HEK293 (cell line): ENCODE measurements around the gene RASSF3.

Experiments used
- CTCF ChIA-PET: fragments of 350-600 bp; formaldehyde crosslinking; extraction: SDS; loops from one replicate; lab custom pipeline; 2021; ENCODE audit warnings: antibody characterized with exemption; lab: Yijun Ruan, JAX
- POLR2A ChIA-PET: fragments of 300-600 bp; formaldehyde crosslinking; extraction: SDS; loops from one replicate; lab custom pipeline; 2020; ENCODE audit warnings: antibody characterized with exemption, inconsistent platforms; lab: Yijun Ruan, JAX
- H3K27ac ChIP-seq: fragments of 200-500 bp; sonication (Bioruptor generic); 2 replicates; pipeline ENCODE4 v1.5.1; 2014; ENCODE audit warnings: low read depth, low read length, control low read depth, inconsistent platforms; ENCODE audit errors: extremely low read depth
- H3K36me3 ChIP-seq, 2 experiments: fragments of 200-500 bp in 1 of 2; sonication (Bioruptor generic) in 1 of 2; 1 replicate in 1 of 2; 2 replicates in 1 of 2; pipeline ENCODE4 v1.5.1; 2014 to 2017; ENCODE audit warnings: inconsistent platforms in 2 of 2, low read length in 2 of 2; ENCODE audit not compliant: control insufficient read depth in 2 of 2, insufficient read depth in 1 of 2
- H3K4me1 ChIP-seq: fragments of 200-500 bp; sonication (Bioruptor generic); 2 replicates; pipeline ENCODE4 v1.5.1; 2014; ENCODE audit warnings: mild to moderate bottlenecking, low read length, inconsistent platforms; ENCODE audit not compliant: control insufficient read depth, insufficient read depth
- H3K4me3 ChIP-seq: 2 replicates; pipeline ENCODE4 v1.5.1; 2011; ENCODE audit warnings: low read depth, mild to moderate bottlenecking, control low read depth, low read length, moderate library complexity
- H3K9me3 ChIP-seq: fragments of 200-500 bp; sonication (Bioruptor generic); 2 replicates; pipeline ENCODE4 v1.5.1; 2014; ENCODE audit warnings: low read depth, low read length, inconsistent platforms; ENCODE audit not compliant: control insufficient read depth, insufficient read depth
- EGR2 ChIP-seq: fragments of 450-650 bp; formaldehyde crosslinking; IDR thresholded peaks from 2 replicates; pipeline ENCODE4 v1.5.1; 2016; ENCODE audit warnings: low read depth, missing biosample characterization, missing genetic modification characterization
- FEZF1 ChIP-seq: fragments of 450-650 bp; formaldehyde crosslinking; IDR thresholded peaks from 2 replicates; pipeline ENCODE4 v1.5.1; 2016; ENCODE audit warnings: missing biosample characterization, missing genetic modification characterization
- KLF16 ChIP-seq: fragments of 450-650 bp; formaldehyde crosslinking; IDR thresholded peaks from 2 replicates; pipeline ENCODE4 v1.5.1; 2017; ENCODE audit warnings: missing biosample characterization, missing genetic modification characterization
- KLF7 ChIP-seq: fragments of 450-650 bp; formaldehyde crosslinking; IDR thresholded peaks from 2 replicates; pipeline ENCODE4 v1.5.1; 2016; ENCODE audit warnings: missing biosample characterization, missing genetic modification characterization, borderline replicate concordance
- KLF9 ChIP-seq: fragments of 450-650 bp; formaldehyde crosslinking; IDR thresholded peaks from 2 replicates; pipeline ENCODE4 v1.5.1; 2016; ENCODE audit warnings: missing biosample characterization, missing genetic modification characterization, low read depth
- SCRT1 ChIP-seq: fragments of 450-650 bp; formaldehyde crosslinking; IDR thresholded peaks from 2 replicates; pipeline ENCODE4 v1.5.1; 2016; ENCODE audit warnings: missing biosample characterization, missing genetic modification characterization, borderline replicate concordance
- SP2 ChIP-seq: fragments of 450-650 bp; formaldehyde crosslinking; IDR thresholded peaks from 2 replicates; pipeline ENCODE4 v1.5.1; 2016; ENCODE audit warnings: missing biosample characterization, missing genetic modification characterization
- ZBTB20 ChIP-seq: fragments of 450-650 bp; formaldehyde crosslinking; IDR thresholded peaks from 2 replicates; pipeline ENCODE4 v1.5.1; 2016; ENCODE audit warnings: missing biosample characterization, missing genetic modification characterization
- ZNF140 ChIP-seq: fragments of 450-650 bp; formaldehyde crosslinking; IDR thresholded peaks from 2 replicates; pipeline ENCODE4 v1.5.1; 2016; ENCODE audit warnings: missing biosample characterization, missing genetic modification characterization
- ZNF16 ChIP-seq: fragments of 450-650 bp; formaldehyde crosslinking; IDR thresholded peaks from 2 replicates; pipeline ENCODE4 v1.5.1; 2016; ENCODE audit warnings: low read depth, missing biosample characterization, missing genetic modification characterization
- ZNF202 ChIP-seq: fragments of 450-650 bp; formaldehyde crosslinking; IDR thresholded peaks from 2 replicates; pipeline ENCODE4 v1.5.1; 2016; ENCODE audit warnings: missing biosample characterization, missing genetic modification characterization, borderline replicate concordance
- ZNF324 ChIP-seq: fragments of 450-650 bp; formaldehyde crosslinking; IDR thresholded peaks from 2 replicates; pipeline ENCODE4 v1.5.1; 2016; ENCODE audit warnings: missing biosample characterization, missing genetic modification characterization
- ZNF37A ChIP-seq: fragments of 450-650 bp; IDR thresholded peaks from 2 replicates; pipeline ENCODE4 v1.5.1; 2018; ENCODE audit warnings: missing biosample characterization, missing genetic modification characterization
- ZNF473 ChIP-seq: fragments of 450-650 bp; formaldehyde crosslinking; IDR thresholded peaks from 2 replicates; pipeline ENCODE4 v1.5.1; 2017; ENCODE audit warnings: missing biosample characterization, missing genetic modification characterization
- ZNF501 ChIP-seq: fragments of 450-650 bp; formaldehyde crosslinking; IDR thresholded peaks from 2 replicates; pipeline ENCODE4 v1.5.1; 2016; ENCODE audit warnings: missing biosample characterization, missing genetic modification characterization
- ZNF626 ChIP-seq: fragments of 450-650 bp; sonication (Bioruptor Pico); formaldehyde crosslinking; IDR thresholded peaks from 2 replicates; pipeline ENCODE4 v1.5.1; 2018; ENCODE audit warnings: missing biosample characterization, missing genetic modification characterization, inconsistent platforms
- ZNF677 ChIP-seq: fragments of 450-650 bp; IDR thresholded peaks from 2 replicates; pipeline ENCODE4 v1.5.0; 2018; ENCODE audit warnings: missing biosample characterization, mild to moderate bottlenecking, missing genetic modification characterization, moderate library complexity
- ZNF776 ChIP-seq: fragments of 450-650 bp; formaldehyde crosslinking; IDR thresholded peaks from 2 replicates; pipeline ENCODE4 v1.5.0; 2017; ENCODE audit warnings: missing biosample characterization, missing genetic modification characterization, borderline replicate concordance
- ZSCAN4 ChIP-seq: fragments of 450-650 bp; formaldehyde crosslinking; IDR thresholded peaks from 2 replicates; pipeline ENCODE4 v1.5.1; 2017; ENCODE audit warnings: missing biosample characterization, missing genetic modification characterization
- TF ChIP-seq, protein P1 (sequence below): fragments of 450-650 bp; formaldehyde crosslinking; IDR thresholded peaks from 2 replicates; pipeline ENCODE4 v1.5.1; 2017; ENCODE audit warnings: missing biosample characterization, missing genetic modification characterization
- TF ChIP-seq, protein P2 (sequence below): fragments of 450-650 bp; IDR thresholded peaks from 2 replicates; pipeline ENCODE4 v1.5.1; 2018; ENCODE audit warnings: missing biosample characterization, missing genetic modification characterization

The RASSF3 gene

DNA sequence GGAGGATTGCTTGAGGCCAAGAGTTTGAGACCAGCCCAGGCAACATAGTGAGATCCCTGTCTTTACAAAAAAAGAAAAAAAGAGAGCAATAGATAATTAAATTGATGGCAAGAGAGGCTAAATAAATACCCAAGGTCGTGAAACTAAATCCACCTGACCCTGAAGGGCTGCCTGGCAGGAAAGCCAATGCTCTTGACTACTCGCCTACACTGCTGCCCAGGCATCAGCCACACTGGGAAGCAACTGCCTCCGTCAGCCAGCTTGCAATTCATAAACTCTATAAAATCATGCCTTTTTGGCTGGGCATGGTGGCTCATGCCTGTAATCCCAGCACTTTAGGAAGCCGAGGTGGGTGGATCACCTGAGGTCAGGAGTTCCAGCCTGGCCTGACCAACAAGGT is 31.7 kb upstream of the RASSF3 start:
- ChIA-PET POLR2A (no interaction called here), CTCF (no interaction called here)
- Histone ChIP-seq H3K4me3 (no peak overlapping the region), H3K27ac (no peak overlapping the region), H3K36me3 (no peaks in the 10 kb centered on the region), H3K4me1 (no peaks in the 10 kb centered on the region), H3K9me3 (no peaks in the 10 kb centered on the region)
- TF ChIP-seq ZNF37A (no peak), FEZF1 (tag by site-specific recombination) (no peak), ZNF776 (tag by site-specific recombination) (no peak)
- TF ChIP-seq, protein P1, sequence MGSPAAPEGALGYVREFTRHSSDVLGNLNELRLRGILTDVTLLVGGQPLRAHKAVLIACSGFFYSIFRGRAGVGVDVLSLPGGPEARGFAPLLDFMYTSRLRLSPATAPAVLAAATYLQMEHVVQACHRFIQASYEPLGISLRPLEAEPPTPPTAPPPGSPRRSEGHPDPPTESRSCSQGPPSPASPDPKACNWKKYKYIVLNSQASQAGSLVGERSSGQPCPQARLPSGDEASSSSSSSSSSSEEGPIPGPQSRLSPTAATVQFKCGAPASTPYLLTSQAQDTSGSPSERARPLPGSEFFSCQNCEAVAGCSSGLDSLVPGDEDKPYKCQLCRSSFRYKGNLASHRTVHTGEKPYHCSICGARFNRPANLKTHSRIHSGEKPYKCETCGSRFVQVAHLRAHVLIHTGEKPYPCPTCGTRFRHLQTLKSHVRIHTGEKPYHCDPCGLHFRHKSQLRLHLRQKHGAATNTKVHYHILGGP (tag by site-specific recombination): no peak

DNA sequence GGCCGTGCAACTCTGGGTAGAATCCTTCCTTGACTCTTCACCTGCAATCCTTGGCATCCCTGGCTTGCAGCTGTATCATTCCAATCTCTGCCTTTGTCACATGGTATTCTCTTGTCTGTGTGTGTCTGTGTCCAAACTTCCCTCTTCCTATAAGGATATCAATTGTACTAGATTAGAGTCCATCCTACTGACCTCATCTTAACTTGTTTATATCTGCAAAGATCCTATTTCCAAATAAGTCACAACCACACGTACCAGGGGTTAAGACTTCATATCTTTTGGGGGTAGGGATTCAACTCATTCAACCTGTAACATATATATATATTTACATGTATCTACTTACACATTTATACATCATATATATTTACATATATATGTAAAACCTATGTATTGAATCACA is 29.6 kb upstream of the RASSF3 start:
- Histone ChIP-seq H3K9me3 (no peaks in the 10 kb centered on the region), H3K36me3 (no peaks in the 10 kb centered on the region), H3K4me1 (0 out of 2 replicates have a peak, but pooled peaks cover 2% of the 10 kb centered on the region), H3K4me3 (no peak overlapping the region), H3K27ac (no peak overlapping the region)
- POLR2A ChIA-PET: no interaction called here
- CTCF ChIA-PET: interaction anchor here (0.6 to 1.5 kb wide), 4 partner anchors 30 to 153 kb away, joined by 3 to 12 read pairs (median 4); no protein-coding TSS in a partner anchor
- TF ChIP-seq SCRT1 (tag by site-specific recombination) (no peak), ZNF473 (tag by site-specific recombination) (no peak), ZSCAN4 (tag by site-specific recombination) (no peak), ZNF626 (no peak), EGR2 (no peak), KLF7 (tag by site-specific recombination) (no peak), ZNF202 (tag by site-specific recombination) (no peak), ZNF140 (tag by site-specific recombination) (no peak), ZNF16 (tag by site-specific recombination) (no peak), KLF16 (no peak), KLF9 (tag by site-specific recombination) (no peak), ZNF677 (tag by site-specific recombination) (no peak), FEZF1 (tag by site-specific recombination) (no peak), ZBTB20 (tag by site-specific recombination) (no peak), SP2 (no peak), ZNF501 (tag by site-specific recombination) (no peak), ZNF324 (no peak)
- TF ChIP-seq, protein P2, sequence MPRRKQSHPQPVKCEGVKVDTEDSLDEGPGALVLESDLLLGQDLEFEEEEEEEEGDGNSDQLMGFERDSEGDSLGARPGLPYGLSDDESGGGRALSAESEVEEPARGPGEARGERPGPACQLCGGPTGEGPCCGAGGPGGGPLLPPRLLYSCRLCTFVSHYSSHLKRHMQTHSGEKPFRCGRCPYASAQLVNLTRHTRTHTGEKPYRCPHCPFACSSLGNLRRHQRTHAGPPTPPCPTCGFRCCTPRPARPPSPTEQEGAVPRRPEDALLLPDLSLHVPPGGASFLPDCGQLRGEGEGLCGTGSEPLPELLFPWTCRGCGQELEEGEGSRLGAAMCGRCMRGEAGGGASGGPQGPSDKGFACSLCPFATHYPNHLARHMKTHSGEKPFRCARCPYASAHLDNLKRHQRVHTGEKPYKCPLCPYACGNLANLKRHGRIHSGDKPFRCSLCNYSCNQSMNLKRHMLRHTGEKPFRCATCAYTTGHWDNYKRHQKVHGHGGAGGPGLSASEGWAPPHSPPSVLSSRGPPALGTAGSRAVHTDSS (tag by site-specific recombination): no peak
- TF ChIP-seq, all 188 proteins: peak for 0
